HepG2 (cell line): Measurements from ENCODE around the gene MDP1. TPM values are rescaled to one million over a fixed set of nuclear protein-coding genes. Genes with fewer than 3 reads are reported as not detected.

Experiments used
- CBX2 ChIP-seq, 2 experiments: fragments of 200-600 bp in 1 of 2; sonication (generic); formaldehyde crosslinking in 1 of 2; IDR thresholded peaks; 2 replicates each; pipeline versions ENCODE4 v1.7.0 to v1.8.1; 2018 to 2022; ENCODE audit warnings: low read depth in 2 of 2, low read length in 1 of 2, mild to moderate bottlenecking in 1 of 2, missing genetic modification reagents in 1 of 2
- CC2D1A ChIP-seq: sonication (generic); formaldehyde crosslinking; IDR thresholded peaks from 2 replicates; pipeline ENCODE4 v1.8.1; 2023; ENCODE audit warnings: mild to moderate bottlenecking, missing genetic modification reagents
- DPF2 ChIP-seq: sonication (generic); formaldehyde crosslinking; IDR thresholded peaks from 2 replicates; pipeline ENCODE4 v1.4.0; 2020; ENCODE audit warnings: mild to moderate bottlenecking, low read depth, missing genetic modification reagents, borderline replicate concordance
- GATAD1 ChIP-seq: IDR thresholded peaks from 2 replicates; pipeline ENCODE4 v1.6.1; 2016; ENCODE audit warnings: missing genetic modification reagents, missing compliant biosample characterization
- LCORL ChIP-seq, 2 experiments: fragments of 450-650 bp in 1 of 2; sonication (generic) in 1 of 2; formaldehyde crosslinking in 1 of 2; IDR thresholded peaks; 2 replicates each; pipeline versions ENCODE4 v1.5.0 to v1.6.1; 2017 to 2020; ENCODE audit warnings: antibody characterized with exemption in 1 of 2, missing genetic modification reagents in 1 of 2
- NFKB2 ChIP-seq: sonication (generic); formaldehyde crosslinking; IDR thresholded peaks from 2 replicates; pipeline ENCODE4 v1.4.0; 2020; ENCODE audit warnings: missing genetic modification reagents, borderline replicate concordance
- ZBTB38 ChIP-seq: sonication (generic); formaldehyde crosslinking; IDR thresholded peaks from 2 replicates; pipeline ENCODE4 v1.5.1; 2020; ENCODE audit warnings: mild to moderate bottlenecking, missing genetic modification reagents
- ZNF33A ChIP-seq: sonication (generic); formaldehyde crosslinking; IDR thresholded peaks from 2 replicates; pipeline ENCODE4 v1.5.1; 2020; ENCODE audit warnings: missing genetic modification reagents, mild to moderate bottlenecking, moderate library complexity, borderline replicate concordance
- ZNF724P ChIP-seq: sonication (generic); formaldehyde crosslinking; IDR thresholded peaks from 2 replicates; pipeline ENCODE4 v1.8.0; 2022; ENCODE audit warnings: missing genetic modification reagents, borderline replicate concordance
- ZNF878 ChIP-seq: sonication (generic); formaldehyde crosslinking; IDR thresholded peaks from 2 replicates; pipeline ENCODE4 v1.8.1; 2023; ENCODE audit warnings: mild to moderate bottlenecking, missing genetic modification reagents, moderate library complexity
- polyA plus RNA-seq, 8 experiments: library from polyadenylated mRNA; depleted of rRNA in 3 of 8; stranded (reverse) in 7 of 8; unstranded in 1 of 8; fragments of >200 nt; fragmentation: Illumina TruSeq in 4 of 8; extraction: Trizol in 4 of 8; gene quantifications; 2 replicates each; pipeline versions ENCODE4 v1.2.1 to v1.2.3, GENCODE V29; 2011 to 2016; ENCODE audit warnings: low read depth in 4 of 8, missing spikeins in 1 of 8, mixed read lengths in 1 of 8; ENCODE audit not compliant: insufficient read depth in 1 of 8
- total RNA-seq, 5 experiments: library from RNA; depleted of rRNA; stranded (reverse); fragments of >200 nt; fragmentation: Illumina TruSeq; extraction: Trizol; gene quantifications; 2 replicates each; pipeline ENCODE4 v1.2.3, GENCODE V29; 2016; ENCODE audit warnings: low read depth in 1 of 5
- TF ChIP-seq, protein P1 (sequence below): sonication (generic); formaldehyde crosslinking; IDR thresholded peaks from 2 replicates; pipeline ENCODE4 v1.5.0; 2020; ENCODE audit warnings: mild to moderate bottlenecking, missing genetic modification reagents, borderline replicate concordance
- TF ChIP-seq, protein P2 (sequence below): IDR thresholded peaks from 2 replicates; pipeline ENCODE4 v1.6.1; 2016; ENCODE audit warnings: low read depth
- TF ChIP-seq, protein P3 (sequence below): sonication (generic); formaldehyde crosslinking; IDR thresholded peaks from 2 replicates; pipeline ENCODE4 v1.4.0; 2020; ENCODE audit warnings: low read depth, mild to moderate bottlenecking, missing genetic modification reagents
- TF ChIP-seq, protein P4 (sequence below): sonication (generic); formaldehyde crosslinking; IDR thresholded peaks from 2 replicates; pipeline ENCODE4 v1.8.1; 2023; ENCODE audit warnings: missing genetic modification reagents, inconsistent platforms, borderline replicate concordance
- TF ChIP-seq, protein P5 (sequence below): sonication (generic); formaldehyde crosslinking; IDR thresholded peaks from 2 replicates; pipeline ENCODE4 v1.4.0; 2020; ENCODE audit warnings: mild to moderate bottlenecking, missing genetic modification reagents

MDP1 gene
- total and polyA plus RNA-seq, 2 of the 13 experiments (the other 11 are each of a cell fraction or from before 2014, with no cell fraction given), result 44.1 to 48.7 TPM

DNA sequence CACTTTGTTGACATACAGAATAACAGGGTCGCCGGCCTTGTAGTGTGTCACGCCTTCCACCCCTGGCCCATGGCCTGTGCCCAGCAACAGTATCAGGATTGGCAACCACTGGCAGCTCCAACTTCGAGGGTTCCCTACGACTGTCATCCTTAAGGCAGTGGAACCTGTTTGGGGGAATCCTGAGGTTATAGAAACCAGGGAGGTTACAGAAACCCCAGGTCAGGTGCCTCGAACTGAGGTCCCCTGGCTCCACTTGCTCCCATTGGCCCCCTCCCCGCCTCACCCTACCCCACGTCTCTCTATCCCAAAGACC lies 21.0 kb downstream of the MDP1 start (continued):
- TF ChIP-seq NFKB2 (no peak), DPF2 (CRISPR knock-in tag) (no peak), ZNF724P (CRISPR knock-in tag) (peak; percentile 22; the same call in 1 of the 2 replicates), CC2D1A (CRISPR knock-in tag) (peak; percentile 52; the same call in 1 of the 2 replicates), LCORL (IDR thresholded peaks at IDR 0.05) (no peak), LCORL (CRISPR knock-in tag; IDR thresholded peaks at IDR 0.05) (no peak), ZBTB38 (CRISPR knock-in tag) (peak; percentile 52; the same call in 1 of the 2 replicates), ZNF878 (CRISPR knock-in tag) (no peak), ZNF33A (CRISPR knock-in tag) (no peak), CBX2 (IDR thresholded peaks at IDR 0.05; ENCODE audit: low read depth, low read length) (no peak), CBX2 (CRISPR knock-in tag; IDR thresholded peaks at IDR 0.05; ENCODE audit: low read depth) (no peak), GATAD1 (CRISPR knock-in tag) (no peak)
- TF ChIP-seq, protein P1, sequence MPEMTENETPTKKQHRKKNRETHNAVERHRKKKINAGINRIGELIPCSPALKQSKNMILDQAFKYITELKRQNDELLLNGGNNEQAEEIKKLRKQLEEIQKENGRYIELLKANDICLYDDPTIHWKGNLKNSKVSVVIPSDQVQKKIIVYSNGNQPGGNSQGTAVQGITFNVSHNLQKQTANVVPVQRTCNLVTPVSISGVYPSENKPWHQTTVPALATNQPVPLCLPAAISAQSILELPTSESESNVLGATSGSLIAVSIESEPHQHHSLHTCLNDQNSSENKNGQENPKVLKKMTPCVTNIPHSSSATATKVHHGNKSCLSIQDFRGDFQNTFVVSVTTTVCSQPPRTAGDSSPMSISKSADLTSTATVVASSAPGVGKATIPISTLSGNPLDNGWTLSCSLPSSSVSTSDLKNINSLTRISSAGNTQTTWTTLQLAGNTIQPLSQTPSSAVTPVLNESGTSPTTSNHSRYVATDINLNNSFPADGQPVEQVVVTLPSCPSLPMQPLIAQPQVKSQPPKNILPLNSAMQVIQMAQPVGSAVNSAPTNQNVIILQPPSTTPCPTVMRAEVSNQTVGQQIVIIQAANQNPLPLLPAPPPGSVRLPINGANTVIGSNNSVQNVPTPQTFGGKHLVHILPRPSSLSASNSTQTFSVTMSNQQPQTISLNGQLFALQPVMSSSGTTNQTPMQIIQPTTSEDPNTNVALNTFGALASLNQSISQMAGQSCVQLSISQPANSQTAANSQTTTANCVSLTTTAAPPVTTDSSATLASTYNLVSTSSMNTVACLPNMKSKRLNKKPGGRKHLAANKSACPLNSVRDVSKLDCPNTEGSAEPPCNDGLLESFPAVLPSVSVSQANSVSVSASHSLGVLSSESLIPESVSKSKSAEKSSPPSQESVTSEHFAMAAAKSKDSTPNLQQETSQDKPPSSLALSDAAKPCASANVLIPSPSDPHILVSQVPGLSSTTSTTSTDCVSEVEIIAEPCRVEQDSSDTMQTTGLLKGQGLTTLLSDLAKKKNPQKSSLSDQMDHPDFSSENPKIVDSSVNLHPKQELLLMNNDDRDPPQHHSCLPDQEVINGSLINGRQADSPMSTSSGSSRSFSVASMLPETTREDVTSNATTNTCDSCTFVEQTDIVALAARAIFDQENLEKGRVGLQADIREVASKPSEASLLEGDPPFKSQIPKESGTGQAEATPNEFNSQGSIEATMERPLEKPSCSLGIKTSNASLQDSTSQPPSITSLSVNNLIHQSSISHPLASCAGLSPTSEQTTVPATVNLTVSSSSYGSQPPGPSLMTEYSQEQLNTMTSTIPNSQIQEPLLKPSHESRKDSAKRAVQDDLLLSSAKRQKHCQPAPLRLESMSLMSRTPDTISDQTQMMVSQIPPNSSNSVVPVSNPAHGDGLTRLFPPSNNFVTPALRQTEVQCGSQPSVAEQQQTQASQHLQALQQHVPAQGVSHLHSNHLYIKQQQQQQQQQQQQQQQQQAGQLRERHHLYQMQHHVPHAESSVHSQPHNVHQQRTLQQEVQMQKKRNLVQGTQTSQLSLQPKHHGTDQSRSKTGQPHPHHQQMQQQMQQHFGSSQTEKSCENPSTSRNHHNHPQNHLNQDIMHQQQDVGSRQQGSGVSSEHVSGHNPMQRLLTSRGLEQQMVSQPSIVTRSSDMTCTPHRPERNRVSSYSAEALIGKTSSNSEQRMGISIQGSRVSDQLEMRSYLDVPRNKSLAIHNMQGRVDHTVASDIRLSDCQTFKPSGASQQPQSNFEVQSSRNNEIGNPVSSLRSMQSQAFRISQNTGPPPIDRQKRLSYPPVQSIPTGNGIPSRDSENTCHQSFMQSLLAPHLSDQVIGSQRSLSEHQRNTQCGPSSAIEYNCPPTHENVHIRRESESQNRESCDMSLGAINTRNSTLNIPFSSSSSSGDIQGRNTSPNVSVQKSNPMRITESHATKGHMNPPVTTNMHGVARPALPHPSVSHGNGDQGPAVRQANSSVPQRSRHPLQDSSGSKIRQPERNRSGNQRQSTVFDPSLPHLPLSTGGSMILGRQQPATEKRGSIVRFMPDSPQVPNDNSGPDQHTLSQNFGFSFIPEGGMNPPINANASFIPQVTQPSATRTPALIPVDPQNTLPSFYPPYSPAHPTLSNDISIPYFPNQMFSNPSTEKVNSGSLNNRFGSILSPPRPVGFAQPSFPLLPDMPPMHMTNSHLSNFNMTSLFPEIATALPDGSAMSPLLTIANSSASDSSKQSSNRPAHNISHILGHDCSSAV (CRISPR knock-in tag), result no peak
- TF ChIP-seq, protein P2, sequence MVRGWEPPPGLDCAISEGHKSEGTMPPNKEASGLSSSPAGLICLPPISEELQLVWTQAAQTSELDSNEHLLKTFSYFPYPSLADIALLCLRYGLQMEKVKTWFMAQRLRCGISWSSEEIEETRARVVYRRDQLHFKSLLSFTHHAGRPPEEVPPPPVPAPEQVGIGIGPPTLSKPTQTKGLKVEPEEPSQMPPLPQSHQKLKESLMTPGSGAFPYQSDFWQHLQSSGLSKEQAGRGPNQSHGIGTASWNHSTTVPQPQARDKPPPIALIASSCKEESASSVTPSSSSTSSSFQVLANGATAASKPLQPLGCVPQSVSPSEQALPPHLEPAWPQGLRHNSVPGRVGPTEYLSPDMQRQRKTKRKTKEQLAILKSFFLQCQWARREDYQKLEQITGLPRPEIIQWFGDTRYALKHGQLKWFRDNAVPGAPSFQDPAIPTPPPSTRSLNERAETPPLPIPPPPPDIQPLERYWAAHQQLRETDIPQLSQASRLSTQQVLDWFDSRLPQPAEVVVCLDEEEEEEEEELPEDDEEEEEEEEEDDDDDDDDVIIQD (CRISPR knock-in tag), result no peak
- TF ChIP-seq, protein P3, sequence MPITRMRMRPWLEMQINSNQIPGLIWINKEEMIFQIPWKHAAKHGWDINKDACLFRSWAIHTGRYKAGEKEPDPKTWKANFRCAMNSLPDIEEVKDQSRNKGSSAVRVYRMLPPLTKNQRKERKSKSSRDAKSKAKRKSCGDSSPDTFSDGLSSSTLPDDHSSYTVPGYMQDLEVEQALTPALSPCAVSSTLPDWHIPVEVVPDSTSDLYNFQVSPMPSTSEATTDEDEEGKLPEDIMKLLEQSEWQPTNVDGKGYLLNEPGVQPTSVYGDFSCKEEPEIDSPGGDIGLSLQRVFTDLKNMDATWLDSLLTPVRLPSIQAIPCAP (CRISPR knock-in tag), result 0 out of 2 replicates have a peak, but pooled peaks have one; percentile 70
- TF ChIP-seq, protein P4, sequence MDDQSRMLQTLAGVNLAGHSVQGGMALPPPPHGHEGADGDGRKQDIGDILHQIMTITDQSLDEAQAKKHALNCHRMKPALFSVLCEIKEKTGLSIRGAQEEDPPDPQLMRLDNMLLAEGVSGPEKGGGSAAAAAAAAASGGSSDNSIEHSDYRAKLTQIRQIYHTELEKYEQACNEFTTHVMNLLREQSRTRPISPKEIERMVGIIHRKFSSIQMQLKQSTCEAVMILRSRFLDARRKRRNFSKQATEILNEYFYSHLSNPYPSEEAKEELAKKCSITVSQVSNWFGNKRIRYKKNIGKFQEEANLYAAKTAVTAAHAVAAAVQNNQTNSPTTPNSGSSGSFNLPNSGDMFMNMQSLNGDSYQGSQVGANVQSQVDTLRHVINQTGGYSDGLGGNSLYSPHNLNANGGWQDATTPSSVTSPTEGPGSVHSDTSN (CRISPR knock-in tag), result no peak
- TF ChIP-seq, protein P5, sequence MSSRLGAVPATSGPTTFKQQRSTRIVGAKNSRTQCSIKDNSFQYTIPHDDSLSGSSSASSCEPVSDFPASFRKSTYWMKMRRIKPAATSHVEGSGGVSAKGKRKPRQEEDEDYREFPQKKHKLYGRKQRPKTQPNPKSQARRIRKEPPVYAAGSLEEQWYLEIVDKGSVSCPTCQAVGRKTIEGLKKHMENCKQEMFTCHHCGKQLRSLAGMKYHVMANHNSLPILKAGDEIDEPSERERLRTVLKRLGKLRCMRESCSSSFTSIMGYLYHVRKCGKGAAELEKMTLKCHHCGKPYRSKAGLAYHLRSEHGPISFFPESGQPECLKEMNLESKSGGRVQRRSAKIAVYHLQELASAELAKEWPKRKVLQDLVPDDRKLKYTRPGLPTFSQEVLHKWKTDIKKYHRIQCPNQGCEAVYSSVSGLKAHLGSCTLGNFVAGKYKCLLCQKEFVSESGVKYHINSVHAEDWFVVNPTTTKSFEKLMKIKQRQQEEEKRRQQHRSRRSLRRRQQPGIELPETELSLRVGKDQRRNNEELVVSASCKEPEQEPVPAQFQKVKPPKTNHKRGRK, result no peak
